ENCODE measurements around the gene EIF3F.

DNA sequence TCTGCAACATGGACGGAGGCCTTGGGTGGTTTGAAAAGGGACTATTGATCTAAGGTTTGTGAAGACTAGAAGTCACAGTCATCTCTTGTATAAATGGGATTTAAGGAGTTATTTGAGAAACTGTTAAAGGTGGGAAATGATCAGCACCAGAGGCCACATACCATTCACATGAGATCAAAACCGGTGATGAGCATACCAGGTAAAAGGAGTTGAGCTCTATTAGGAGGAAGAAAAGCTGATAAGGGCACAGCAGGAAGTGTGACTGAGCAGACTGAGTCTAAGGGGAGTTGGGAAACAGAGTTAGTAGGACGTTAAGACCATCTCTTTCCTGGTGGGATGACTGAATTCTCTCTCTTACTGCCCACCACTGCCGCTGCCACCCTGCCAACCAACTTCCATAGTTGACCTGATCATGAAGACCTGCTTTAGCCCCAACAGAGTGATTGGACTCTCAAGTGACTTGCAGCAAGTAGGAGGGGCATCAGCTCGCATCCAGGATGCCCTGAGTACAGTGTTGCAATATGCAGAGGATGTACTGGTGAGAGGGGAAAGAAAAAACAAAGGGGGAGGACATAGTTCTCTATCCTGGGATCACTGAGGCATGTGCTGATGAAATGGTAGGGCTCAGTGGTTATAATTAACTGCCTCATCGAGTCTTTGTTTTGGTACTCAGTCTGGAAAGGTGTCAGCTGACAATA, 7.6 kb downstream of the EIF3F start:
- no peak for TF ChIP-seq CEBPB (IDR thresholded peaks at IDR 0.05; ENCODE audit: low read depth, low read length)
- TF ChIP-seq, protein P1, sequence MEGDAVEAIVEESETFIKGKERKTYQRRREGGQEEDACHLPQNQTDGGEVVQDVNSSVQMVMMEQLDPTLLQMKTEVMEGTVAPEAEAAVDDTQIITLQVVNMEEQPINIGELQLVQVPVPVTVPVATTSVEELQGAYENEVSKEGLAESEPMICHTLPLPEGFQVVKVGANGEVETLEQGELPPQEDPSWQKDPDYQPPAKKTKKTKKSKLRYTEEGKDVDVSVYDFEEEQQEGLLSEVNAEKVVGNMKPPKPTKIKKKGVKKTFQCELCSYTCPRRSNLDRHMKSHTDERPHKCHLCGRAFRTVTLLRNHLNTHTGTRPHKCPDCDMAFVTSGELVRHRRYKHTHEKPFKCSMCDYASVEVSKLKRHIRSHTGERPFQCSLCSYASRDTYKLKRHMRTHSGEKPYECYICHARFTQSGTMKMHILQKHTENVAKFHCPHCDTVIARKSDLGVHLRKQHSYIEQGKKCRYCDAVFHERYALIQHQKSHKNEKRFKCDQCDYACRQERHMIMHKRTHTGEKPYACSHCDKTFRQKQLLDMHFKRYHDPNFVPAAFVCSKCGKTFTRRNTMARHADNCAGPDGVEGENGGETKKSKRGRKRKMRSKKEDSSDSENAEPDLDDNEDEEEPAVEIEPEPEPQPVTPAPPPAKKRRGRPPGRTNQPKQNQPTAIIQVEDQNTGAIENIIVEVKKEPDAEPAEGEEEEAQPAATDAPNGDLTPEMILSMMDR (conservative IDR thresholded peaks at IDR 0.05; ENCODE audit: low read depth, low read length): no peak
- no peak for TF ChIP-seq MAFK (IDR thresholded peaks at IDR 0.05; ENCODE audit: low read depth, low read length)
- TF ChIP-seq SMC3 (IDR thresholded peaks at IDR 0.05; ENCODE audit: low read depth, low read length): no peak
- no peak for TF ChIP-seq POLR2A (IDR thresholded peaks at IDR 0.05; ENCODE audit: low read depth, low read length)
- TF ChIP-seq RFX5 (IDR thresholded peaks at IDR 0.05; ENCODE audit: low read depth, low read length): no peak
- TF ChIP-seq, protein P2, sequence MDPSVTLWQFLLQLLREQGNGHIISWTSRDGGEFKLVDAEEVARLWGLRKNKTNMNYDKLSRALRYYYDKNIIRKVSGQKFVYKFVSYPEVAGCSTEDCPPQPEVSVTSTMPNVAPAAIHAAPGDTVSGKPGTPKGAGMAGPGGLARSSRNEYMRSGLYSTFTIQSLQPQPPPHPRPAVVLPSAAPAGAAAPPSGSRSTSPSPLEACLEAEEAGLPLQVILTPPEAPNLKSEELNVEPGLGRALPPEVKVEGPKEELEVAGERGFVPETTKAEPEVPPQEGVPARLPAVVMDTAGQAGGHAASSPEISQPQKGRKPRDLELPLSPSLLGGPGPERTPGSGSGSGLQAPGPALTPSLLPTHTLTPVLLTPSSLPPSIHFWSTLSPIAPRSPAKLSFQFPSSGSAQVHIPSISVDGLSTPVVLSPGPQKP (IDR thresholded peaks at IDR 0.05; ENCODE audit: borderline replicate concordance, low read depth, low read length): no peak
- TF ChIP-seq NFE2L2 (IDR thresholded peaks at IDR 0.05; ENCODE audit: low read depth, low read length): no peak
- no peak for TF ChIP-seq MAZ (IDR thresholded peaks at IDR 0.05; ENCODE audit: borderline replicate concordance, low read depth, low read length)
- TF ChIP-seq RCOR1 (IDR thresholded peaks at IDR 0.05; ENCODE audit: insufficient replicate concordance, low read length): no peak
- no peak for TF ChIP-seq MXI1 (IDR thresholded peaks at IDR 0.05; ENCODE audit: borderline replicate concordance, low read depth, low read length)
- TF ChIP-seq CHD1 (IDR thresholded peaks at IDR 0.05; ENCODE audit: low read depth, low read length): no peak
